Brain microvascular endothelial cell (primary cell): ENCODE measurements around the gene IFRD2.

Source experiments
- DNase-seq: peaks from one replicate; pipeline ENCODE4 v3.0.0-alpha.2; 2020
- H3K27ac ChIP-seq: fragments of 250-450 bp; sonication (Bioruptor Pico); 2 replicates; pipeline ENCODE4 v1.5.1; 2020; ENCODE audit warnings: mild to moderate bottlenecking, moderate library complexity
- H3K27me3 ChIP-seq: fragments of 250-450 bp; sonication (Bioruptor Pico); replicated peaks from 2 replicates; pipeline ENCODE4 v1.5.1; 2020; ENCODE audit warnings: mild to moderate bottlenecking
- H3K36me3 ChIP-seq: fragments of 250-450 bp; sonication (Bioruptor Pico); replicated peaks from 2 replicates; pipeline ENCODE4 v1.5.1; 2020; ENCODE audit warnings: mild to moderate bottlenecking
- H3K4me3 ChIP-seq: 2 replicates; pipeline ENCODE4 v1.5.1; 2011; ENCODE audit warnings: low read depth, mild to moderate bottlenecking, control low read depth, low read length, moderate library complexity
- CTCF ChIP-seq: IDR thresholded peaks from 2 replicates; pipeline ENCODE4 v1.5.1; 2011; ENCODE audit warnings: low read depth, mild to moderate bottlenecking, moderate library complexity, low read length, control low read depth, inconsistent platforms; ENCODE audit errors: missing control alignments
- in situ Hi-C: cut with HindIII; loops from 2 replicates; pipeline ENCODE4 v1.10.0; 2017; ENCODE audit warnings: low sequenced_read_pairs, low pct_ligation_motif_present

IFRD2 gene

GRCh38 chr3:50255251-50255615 is 37.0 kb downstream of the IFRD2 start:
- H3K4me3 ChIP-seq = no peak overlapping the region
- no peak for TF ChIP-seq CTCF
- in situ Hi-C loops = no loop called here
- no peak for DNase-seq
- peaks cover 74% of the 10 kb centered on the region for H3K36me3 ChIP-seq
- peak overlapping the region; percentile 71 for H3K27ac ChIP-seq
- no peaks in the 10 kb centered on the region for H3K27me3 ChIP-seq

- Histone ChIP-seq H3K27ac (peak overlapping the region; percentile 71), H3K4me3 (no peak overlapping the region), H3K27me3 (no peaks in the 10 kb centered on the region), H3K36me3 (peaks cover 74% of the 10 kb centered on the region)
- peak; percentile 52 for DNase-seq
- in situ Hi-C loops = no loop called here
- peak; percentile 6 for TF ChIP-seq CTCF
Observed at GRCh38 chr3:50254577-50255250, 37.5 kb downstream of the IFRD2 start.

GRCh38 chr3:50251220-50251619 is 41.0 kb downstream of the IFRD2 start:
- H3K27me3 ChIP-seq = no peaks in the 10 kb centered on the region
- peak overlapping the region; percentile 55 for H3K27ac ChIP-seq
- TF ChIP-seq CTCF = no peak
- H3K4me3 ChIP-seq = no peak overlapping the region
- peaks cover 55% of the 10 kb centered on the region for H3K36me3 ChIP-seq
- peak; percentile 93 for DNase-seq
- in situ Hi-C loops = no loop called here

GRCh38 chr3:50250514-50250913 is 41.7 kb downstream of the IFRD2 start:
- no peak for DNase-seq
- Histone ChIP-seq H3K4me3 (no peak overlapping the region), H3K36me3 (peaks cover 51% of the 10 kb centered on the region), H3K27me3 (no peaks in the 10 kb centered on the region), H3K27ac (no peak overlapping the region)
- no peak for TF ChIP-seq CTCF
- in situ Hi-C loops = no loop called here

GRCh38 chr3:50249457-50249856 is 42.8 kb downstream of the IFRD2 start:
- Histone ChIP-seq H3K27me3 (no peaks in the 10 kb centered on the region), H3K27ac (no peak overlapping the region), H3K36me3 (peaks cover 43% of the 10 kb centered on the region), H3K4me3 (no peak overlapping the region)
- in situ Hi-C loops = no loop called here
- TF ChIP-seq CTCF = no peak
- no peak for DNase-seq

- H3K27me3 ChIP-seq = no peaks in the 10 kb centered on the region
- in situ Hi-C loops = no loop called here
- H3K27ac ChIP-seq = peak overlapping the region; percentile 48
- peaks cover 37% of the 10 kb centered on the region for H3K36me3 ChIP-seq
- TF ChIP-seq CTCF = no peak
- H3K4me3 ChIP-seq = no peak overlapping the region
- DNase-seq = no peak
Observed at GRCh38 chr3:50248387-50248786, 43.8 kb downstream of the IFRD2 start.
